Omental fat pad (tissue), 4 donors: ENCODE results near the gene PRKAR1B. TPM values are rescaled to one million over a fixed set of nuclear protein-coding genes. Genes with fewer than 3 reads are reported as not detected.
"Not testable (repeated sequence)": the region's sequence is repeated elsewhere in the genome, so short reads cannot be mapped to it uniquely, and the experiment has no call there.

Experiments
- ATAC-seq: fragments of 150-250 bp; one replicate; pipeline ENCODE4 v1.9.1; 2016; ENCODE audit warnings: mild to moderate bottlenecking, moderate library complexity; ENCODE audit not compliant: low FRiP score
- DNase-seq: peaks from one replicate; pipeline ENCODE4 v3.0.0-alpha.2; 2019; ENCODE audit warnings: low spot score
- total RNA-seq, 4 donors: library from RNA; depleted of rRNA; stranded (reverse); fragments of >200 nt; gene quantifications; one replicate each; pipeline ENCODE4 v1.1.0, GENCODE V29; 2016
- TF ChIP-seq, protein P1 (sequence below), 3 donors: fragments of 450-650 bp; IDR thresholded peaks; one replicate each; pipeline ENCODE4 v1.5.1; 2016 to 2017; ENCODE audit warnings: antibody characterized with exemption in 3 of 3, mild to moderate bottlenecking in 3 of 3, moderate library complexity in 2 of 3

Gene PRKAR1B
- total RNA-seq, 4 donors from 2014 or later: 9.0 to 11.4 (median 10.3) TPM

DNA sequence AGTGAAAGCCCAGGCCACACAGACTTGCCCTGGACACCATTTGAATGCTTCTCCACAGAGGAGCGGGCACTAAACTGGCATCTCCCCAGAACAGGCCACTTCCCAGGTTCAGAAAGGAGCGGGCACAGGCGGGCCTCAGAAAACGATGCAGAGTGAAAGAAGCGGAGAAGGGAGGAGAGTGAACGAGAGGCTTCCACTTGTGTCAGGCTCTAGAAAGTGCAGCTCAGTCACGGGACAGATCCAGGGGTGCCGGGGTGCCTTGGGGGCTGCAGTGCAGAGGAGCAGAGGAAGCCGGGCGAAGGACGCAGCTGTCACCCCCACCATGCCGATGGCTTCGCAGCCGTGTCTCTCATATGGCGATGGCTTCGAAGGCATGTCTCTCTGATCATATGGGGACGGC is 26.1 kb upstream of the PRKAR1B start:
- no peak for DNase-seq
- no peak for ATAC-seq
- TF ChIP-seq, protein P1, sequence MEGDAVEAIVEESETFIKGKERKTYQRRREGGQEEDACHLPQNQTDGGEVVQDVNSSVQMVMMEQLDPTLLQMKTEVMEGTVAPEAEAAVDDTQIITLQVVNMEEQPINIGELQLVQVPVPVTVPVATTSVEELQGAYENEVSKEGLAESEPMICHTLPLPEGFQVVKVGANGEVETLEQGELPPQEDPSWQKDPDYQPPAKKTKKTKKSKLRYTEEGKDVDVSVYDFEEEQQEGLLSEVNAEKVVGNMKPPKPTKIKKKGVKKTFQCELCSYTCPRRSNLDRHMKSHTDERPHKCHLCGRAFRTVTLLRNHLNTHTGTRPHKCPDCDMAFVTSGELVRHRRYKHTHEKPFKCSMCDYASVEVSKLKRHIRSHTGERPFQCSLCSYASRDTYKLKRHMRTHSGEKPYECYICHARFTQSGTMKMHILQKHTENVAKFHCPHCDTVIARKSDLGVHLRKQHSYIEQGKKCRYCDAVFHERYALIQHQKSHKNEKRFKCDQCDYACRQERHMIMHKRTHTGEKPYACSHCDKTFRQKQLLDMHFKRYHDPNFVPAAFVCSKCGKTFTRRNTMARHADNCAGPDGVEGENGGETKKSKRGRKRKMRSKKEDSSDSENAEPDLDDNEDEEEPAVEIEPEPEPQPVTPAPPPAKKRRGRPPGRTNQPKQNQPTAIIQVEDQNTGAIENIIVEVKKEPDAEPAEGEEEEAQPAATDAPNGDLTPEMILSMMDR (IDR thresholded peaks at IDR 0.05): no peak

DNA sequence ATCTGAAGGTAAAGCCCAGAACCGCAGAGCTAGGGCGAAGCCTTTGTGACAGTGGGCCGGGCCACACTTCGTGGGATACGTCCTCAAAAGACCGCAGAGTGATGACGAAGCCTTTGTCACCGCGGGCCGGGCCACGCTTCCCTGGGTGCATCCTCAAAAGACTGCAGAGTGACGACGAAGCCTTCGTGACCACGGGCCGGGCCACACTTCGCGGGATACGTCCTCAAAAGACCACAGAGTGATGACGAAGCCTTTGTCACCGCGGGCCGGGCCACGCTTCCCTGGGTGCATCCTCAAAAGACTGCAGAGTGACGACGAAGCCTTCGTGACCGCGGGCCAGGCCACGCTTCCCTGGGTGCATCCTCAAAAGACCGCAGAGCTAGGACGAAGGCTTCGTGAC is 25.2 kb upstream of the PRKAR1B start:
- ATAC-seq, DNase-seq: not testable (repeated sequence)

GRCh38 chr7:751826-752225 is 24.7 kb upstream of the PRKAR1B start:
- DNase-seq (no peak), ATAC-seq (no peak)
- TF ChIP-seq, protein P1 (IDR thresholded peaks at IDR 0.05): no peak

GRCh38 chr7:750111-750905 is 23.2 kb upstream of the PRKAR1B start:
- TF ChIP-seq, protein P1 (IDR thresholded peaks at IDR 0.05): no peak
- peak; percentile 14 for ATAC-seq
- DNase-seq: no peak

DNA sequence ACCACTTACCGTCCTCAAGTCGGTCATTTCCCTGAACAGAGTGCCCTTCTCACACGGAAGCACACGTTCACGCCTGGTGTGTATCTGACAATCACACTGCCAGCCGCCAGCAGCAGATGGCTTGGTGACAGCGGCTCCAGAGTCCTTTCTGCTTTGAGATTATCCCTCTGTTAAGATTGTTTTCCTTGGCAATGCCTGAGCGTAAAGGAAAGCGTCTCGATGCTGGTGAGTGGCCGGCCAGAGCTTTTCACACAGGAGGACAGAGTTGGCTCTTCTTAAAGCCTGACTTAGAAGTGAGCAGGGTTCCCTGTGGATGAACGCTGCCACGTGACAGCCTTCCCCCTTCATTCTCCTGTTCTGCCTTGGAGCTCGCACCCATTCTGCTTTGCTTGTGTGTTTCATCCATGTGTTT is 22.1 kb upstream of the PRKAR1B start:
- ATAC-seq (no peak), DNase-seq (no peak)
- TF ChIP-seq, protein P1 (IDR thresholded peaks at IDR 0.05): no peak

DNA sequence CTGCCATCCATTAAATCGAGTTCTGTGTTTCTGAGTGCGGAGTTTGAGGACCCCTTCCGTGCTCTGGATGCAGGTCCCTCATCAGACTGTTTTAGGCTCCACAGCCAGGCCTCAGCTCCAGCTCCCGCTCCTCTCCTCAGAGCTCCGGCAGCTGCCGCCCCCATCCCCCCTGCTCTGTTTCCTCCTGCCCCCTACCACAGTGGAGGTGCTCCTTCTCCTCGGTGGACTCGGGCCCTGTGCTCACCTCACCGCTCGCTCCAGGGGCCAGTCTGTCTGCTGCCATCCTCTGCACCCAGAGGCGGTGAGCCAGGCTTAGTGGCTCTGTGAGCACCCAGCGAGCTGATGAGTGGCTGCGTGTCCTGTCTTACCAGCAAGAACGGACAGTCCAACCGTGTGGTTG is 21.4 kb upstream of the PRKAR1B start:
- DNase-seq: no peak
- TF ChIP-seq, protein P1 (IDR thresholded peaks at IDR 0.05): no peak
- ATAC-seq: no peak

- DNase-seq (no peak), ATAC-seq (no peak)
- TF ChIP-seq, protein P1 (IDR thresholded peaks at IDR 0.05): no peak
Measured at GRCh38 chr7:747186-747585, 20.1 kb upstream of the PRKAR1B start.
